ENCODE data around the gene GATD1.

Gene GATD1, protein sequence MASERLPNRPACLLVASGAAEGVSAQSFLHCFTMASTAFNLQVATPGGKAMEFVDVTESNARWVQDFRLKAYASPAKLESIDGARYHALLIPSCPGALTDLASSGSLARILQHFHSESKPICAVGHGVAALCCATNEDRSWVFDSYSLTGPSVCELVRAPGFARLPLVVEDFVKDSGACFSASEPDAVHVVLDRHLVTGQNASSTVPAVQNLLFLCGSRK

GRCh38 chr11:777288-778255 is at the start of gene GATD1:
Gene GATD1 (minus strand): TSS chr11:777487. CDS start chr11:777462, 25 bp downstream.
- DNase-seq (ENCODE audit: low read depth): peak; percentile 67

DNA sequence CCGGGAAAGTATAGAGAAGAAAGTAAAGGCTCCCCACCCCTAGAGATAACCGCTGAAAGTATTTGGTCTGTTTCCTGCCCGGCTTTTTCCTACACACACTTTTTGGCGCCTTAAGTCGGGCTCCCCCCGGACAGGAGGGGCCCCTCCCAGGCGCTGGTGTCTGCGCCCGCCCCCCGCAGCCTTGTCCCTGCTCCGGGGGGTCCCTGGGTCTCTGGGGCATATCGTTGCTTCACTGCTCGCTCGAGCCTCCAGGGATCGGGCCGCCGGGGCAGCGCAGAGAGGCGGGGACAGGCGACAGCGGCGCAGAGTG is 49.5 kb upstream of the GATD1 start:
- DNase-seq (ENCODE audit: low read depth): no peak

- DNase-seq (ENCODE audit: low read depth): no peak
Measured at GRCh38 chr11:826227-826621, 48.9 kb upstream of the GATD1 start.

- no peak for DNase-seq (ENCODE audit: low read depth)
Measured at GRCh38 chr11:825366-826226, 48.3 kb upstream of the GATD1 start.

DNA sequence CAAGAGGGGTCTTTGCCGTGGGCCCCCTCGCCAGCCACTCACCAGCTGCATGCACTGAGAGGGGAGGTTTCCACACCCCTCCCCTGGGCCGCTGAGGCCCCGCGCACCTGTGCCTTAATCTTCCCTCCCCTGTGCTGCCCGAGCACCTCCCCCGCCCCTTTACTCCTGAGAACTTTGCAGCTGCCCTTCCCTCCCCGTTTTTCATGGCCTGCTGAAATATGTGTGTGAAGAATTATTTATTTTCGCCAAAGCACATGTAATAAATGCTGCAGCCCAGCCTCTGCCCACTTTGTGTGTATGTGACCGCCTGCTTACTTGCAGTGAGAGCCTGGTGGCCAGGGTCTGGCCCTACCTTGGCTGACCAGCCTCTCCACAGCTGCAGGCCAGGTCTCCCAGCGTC is 47.7 kb upstream of the GATD1 start:
- DNase-seq (ENCODE audit: low read depth): no peak

GRCh38 chr11:824292-824880 is 47.1 kb upstream of the GATD1 start:
- DNase-seq (ENCODE audit: low read depth): no peak

DNA sequence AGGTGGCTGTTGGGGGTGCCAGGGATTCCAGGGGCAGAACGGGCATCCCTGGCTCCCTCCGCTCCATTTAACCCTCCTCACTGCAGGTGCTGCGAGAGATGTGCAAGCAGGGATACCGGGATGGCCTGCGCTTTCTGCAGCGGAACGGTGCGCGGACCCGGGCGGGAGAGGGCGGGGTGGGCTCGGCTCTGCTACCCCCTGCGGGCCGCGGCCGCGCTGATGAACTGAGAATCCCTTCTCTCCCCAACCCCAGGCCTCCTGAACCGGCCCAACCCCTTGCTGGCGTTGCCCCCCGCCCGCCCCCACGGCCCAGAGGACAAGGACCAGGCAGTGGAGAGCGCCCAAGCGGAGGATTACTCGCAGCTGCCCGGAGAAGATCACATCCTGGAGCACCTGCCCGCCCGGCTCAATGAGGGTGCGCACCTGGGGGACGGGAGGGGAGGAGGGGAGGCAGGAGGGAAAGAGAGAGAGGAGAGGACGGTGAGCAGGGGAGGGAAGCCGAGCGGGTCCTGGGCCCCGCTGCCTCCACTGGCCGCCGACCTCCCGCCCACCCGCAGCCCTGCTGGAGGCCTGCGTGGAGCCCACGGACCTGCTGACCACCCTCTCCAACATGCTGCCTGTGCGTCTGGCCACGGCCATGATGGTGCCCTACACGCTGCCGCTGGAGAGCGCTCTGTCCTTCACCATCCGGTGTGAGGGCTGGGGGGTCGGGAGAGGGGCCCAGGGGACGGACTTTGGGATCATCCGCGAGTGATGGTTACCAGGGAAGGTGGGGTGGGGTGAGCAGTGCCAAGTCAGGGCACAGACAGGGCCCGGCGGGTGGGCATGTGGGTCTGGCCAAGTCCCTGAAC is 46.4 kb upstream of the GATD1 start:
- no peak for DNase-seq (ENCODE audit: low read depth)

DNA sequence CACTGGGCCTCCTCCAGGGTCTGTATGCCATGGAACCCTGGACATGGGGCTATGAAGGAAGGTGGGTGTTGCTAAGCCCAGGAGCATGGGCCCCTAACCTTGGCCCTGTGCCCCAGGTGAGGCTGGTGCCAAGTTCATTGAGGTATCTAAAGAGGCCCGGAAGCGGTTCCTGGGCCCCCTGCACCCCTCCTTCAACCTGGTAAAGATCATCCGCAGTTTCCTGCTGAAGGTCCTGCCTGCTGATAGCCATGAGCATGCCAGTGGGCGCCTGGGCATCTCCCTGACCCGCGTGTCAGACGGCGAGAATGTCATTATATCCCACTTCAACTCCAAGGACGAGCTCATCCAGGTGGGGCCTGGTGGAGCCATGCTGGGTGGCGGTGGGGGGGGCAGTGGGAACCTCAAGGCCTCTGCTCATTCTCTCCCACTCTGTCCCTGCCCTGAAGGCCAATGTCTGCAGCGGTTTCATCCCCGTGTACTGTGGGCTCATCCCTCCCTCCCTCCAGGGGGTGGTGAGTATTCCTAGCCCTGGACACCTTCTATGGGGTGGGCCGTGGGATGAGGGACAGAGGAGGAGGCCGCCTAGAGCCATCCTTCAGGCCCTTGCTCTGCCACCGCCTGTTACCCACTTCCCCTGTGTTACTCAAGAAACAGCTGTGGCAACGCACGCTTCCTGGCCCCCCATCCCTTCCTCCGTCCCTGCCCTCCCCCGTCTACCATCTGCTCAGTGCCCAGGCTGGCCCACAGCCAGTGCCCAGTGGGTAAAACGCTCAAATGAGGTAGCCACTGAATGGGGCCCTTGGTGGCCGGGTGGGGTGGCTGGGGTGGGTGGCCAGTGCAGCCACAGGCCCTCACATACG is 44.5 kb upstream of the GATD1 start:
- DNase-seq (ENCODE audit: low read depth): no peak

- peak; percentile 62 for DNase-seq (ENCODE audit: low read depth)
Measured at GRCh38 chr11:820655-821511, 43.6 kb upstream of the GATD1 start.

DNA sequence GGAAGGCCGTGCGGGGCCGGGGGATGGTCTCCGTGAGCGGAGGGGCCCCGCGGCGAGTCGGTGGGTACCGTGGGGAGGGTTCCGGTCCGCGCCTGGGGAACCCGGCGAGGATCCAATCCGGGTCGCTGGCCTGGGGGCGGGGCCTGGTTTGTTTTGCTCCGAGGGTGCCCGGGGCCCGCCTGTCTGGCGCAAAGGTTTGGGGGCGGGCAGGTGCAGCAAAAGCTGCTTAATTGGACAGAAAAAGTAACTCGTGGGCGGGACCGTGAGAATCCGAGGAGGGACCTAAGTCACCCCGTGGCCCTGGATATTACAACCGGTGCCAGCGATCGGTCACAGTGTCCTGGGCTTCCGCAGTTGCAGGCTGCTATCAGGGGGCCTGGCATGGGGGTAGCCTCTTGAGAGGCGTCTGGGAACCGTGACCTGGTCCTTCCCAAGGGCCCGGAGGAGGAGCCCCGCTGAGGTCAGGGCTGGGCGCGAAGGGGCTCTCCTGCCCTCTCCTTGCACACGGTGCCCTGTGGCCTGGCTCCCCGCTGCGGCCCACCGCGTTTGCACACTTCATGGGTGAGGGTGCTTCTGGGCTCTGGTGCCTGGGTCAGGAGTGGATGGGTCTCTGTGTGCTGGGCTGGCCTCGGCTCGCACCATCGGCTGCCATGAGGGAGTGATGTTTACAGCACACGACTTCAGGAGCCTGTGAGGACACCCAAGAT is 42.8 kb upstream of the GATD1 start:
- peak; percentile 63 for DNase-seq (ENCODE audit: low read depth)

DNA sequence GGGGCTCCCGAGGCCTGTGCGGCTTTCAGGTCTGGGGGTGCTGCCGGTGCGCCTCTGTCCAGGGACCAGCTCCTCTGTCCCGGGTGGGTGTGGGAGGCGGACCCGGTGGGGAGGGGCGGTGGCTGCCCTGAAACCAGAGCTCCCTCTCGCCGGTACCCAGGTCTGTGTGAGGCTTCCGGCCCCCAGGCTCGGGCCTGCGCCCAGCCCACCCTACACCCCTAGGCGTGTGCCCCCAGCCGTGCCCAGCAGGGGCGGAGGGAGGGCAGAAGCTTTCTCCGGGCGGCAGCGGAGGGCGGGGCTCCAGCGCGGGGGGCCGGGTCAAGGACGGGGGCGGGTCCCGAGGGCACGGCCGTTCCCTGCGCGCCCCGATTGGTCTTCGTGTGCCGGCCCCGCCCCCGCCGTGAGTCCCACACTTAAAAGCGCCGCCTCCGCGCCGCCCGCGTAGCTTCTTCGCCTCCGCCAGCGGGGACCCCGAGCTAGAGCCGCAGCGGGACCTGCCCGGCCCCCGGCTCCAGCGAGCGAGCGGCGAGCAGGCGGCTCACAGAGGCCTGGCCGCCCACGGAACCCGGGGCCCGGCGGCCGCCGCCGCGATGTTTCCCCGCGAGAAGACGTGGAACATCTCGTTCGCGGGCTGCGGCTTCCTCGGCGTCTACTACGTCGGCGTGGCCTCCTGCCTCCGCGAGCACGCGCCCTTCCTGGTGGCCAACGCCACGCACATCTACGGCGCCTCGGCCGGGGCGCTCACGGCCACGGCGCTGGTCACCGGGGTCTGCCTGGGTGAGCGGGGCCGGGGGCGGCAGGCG is 42.0 kb upstream of the GATD1 start:
- peak; percentile 68 for DNase-seq (ENCODE audit: low read depth)

DNA sequence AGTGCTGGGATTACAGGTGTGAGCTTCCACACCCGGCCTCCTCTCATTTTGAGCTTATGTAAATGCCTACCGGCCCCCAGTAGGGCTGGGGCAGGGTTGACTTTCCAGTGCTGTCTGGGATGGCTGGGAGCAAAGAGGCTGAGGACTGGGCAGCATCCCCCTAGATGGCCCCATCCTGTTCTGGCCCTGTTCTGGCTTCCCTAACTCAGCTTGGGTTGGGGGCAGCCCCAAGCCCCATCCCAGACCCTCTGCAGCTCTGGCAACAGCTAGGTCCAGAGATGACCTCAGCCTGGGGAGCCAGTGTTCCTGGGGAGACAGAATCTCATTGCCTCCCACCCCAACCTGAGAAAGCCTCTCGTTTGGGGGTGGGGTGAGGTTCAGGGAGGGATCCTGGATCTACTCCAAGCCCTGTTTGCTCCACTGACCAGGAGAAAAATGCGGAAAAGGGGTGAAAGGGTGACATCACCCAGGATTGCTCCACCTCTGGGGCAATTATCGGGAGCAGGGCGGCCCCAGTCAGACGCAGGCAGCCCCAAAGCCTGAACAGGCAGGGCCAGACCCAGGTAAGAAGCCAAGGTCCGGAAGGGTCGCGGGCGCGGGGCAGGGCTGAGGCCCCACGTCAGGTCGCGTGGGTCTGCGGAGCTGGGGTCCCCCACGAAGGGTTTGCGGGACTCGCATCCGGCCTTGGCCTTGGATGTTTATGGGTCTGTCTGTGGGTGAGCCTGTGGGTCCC is 41.3 kb upstream of the GATD1 start, which contains the start of gene PNPLA2:
TSS of gene PNPLA2 (plus strand) at position 519 of the 733 bp plus-strand sequence. CDS start 805 bp downstream, outside the sequence.
- peak; percentile 85 for DNase-seq (ENCODE audit: low read depth)

DNA sequence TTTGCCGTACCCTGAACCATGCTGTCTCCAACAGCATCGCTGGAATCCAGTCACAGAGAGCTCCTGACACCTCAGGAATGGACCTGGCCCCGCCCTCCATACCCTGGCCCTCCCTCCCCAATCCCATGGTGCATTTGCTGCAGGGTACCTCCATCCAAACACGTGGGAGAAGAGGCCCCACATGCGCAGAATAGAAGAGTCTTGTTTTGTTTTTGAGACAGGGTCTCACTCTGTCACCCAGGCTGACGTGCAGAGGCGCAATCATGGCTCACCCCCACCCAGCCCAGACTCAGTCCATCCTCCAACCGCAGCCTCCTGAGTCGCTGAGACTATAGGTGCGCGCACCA is 39.1 kb upstream of the GATD1 start:
- no peak for DNase-seq (ENCODE audit: low read depth)

- no peak for DNase-seq (ENCODE audit: low read depth)
Measured at GRCh38 chr11:815675-816432, 38.6 kb upstream of the GATD1 start.

GRCh38 chr11:813456-814096 is 36.3 kb upstream of the GATD1 start:
- no peak for DNase-seq (ENCODE audit: low read depth)

DNA sequence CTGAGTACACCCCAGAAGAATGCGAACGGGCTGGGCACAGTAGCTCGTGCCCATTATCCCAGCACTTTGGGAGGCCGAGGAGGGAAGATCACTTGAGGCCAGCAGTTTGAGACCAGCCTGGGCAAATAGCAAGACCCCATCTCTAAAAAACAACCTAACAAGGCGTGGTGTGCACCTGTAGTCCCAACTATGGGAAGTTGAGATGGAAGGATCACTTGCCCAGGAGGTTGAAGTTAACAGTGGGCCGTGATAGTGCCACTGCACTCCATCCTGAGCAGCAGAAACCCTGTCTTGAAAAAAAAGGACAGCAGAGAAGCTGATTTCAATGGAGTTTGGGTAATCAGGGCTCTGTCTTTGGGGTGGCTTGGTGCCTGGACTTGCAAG is 35.8 kb upstream of the GATD1 start:
- no peak for DNase-seq (ENCODE audit: low read depth)
